Karpas-422 (cell line): Measurements from ENCODE around the gene TM9SF4. TPM values are rescaled to one million over a fixed set of nuclear protein-coding genes. Genes with fewer than 3 reads are reported as not detected.
A peak's percentile ranks its signal among the peaks of the same experiment; 100 is the strongest.
"Not testable (repeated sequence)": the region's sequence is repeated elsewhere in the genome, so short reads cannot be mapped to it uniquely, and the experiment has no call there.

Experiments used
- DNase-seq: peaks from one replicate; pipeline ENCODE4 v3.0.0-alpha.2; 2015
- H2AFZ ChIP-seq: fragments of 200-600 bp; sonication (generic); 2 replicates; pipeline ENCODE4 v1.6.1; 2014; ENCODE audit warnings: antibody characterized with exemption, low read length, mixed read lengths
- H3K27ac ChIP-seq: fragments of 200-600 bp; sonication (generic); 2 replicates; pipeline ENCODE4 v1.5.1; 2014; ENCODE audit warnings: mild to moderate bottlenecking, low read length, moderate library complexity
- H3K27me3 ChIP-seq: fragments of 200-600 bp; sonication (generic); 2 replicates; pipeline ENCODE4 v1.6.1; 2014; ENCODE audit warnings: low read length, mixed read lengths
- H3K36me3 ChIP-seq: fragments of 200-600 bp; sonication (generic); 2 replicates; pipeline ENCODE4 v1.6.1; 2014; ENCODE audit warnings: low read length, mixed read lengths; ENCODE audit not compliant: insufficient read depth
- H3K4me1 ChIP-seq: fragments of 200-600 bp; sonication (generic); 2 replicates; pipeline ENCODE4 v1.6.1; 2014; ENCODE audit warnings: mild to moderate bottlenecking, low read length, mixed read lengths
- H3K4me2 ChIP-seq: fragments of 200-600 bp; sonication (generic); 2 replicates; pipeline ENCODE4 v1.6.1; 2014; ENCODE audit warnings: low read length, low read depth, mild to moderate bottlenecking; ENCODE audit not compliant: poor library complexity, severe bottlenecking
- H3K4me3 ChIP-seq: fragments of 200-600 bp; sonication (generic); 2 replicates; pipeline ENCODE4 v1.5.1; 2014; ENCODE audit warnings: mild to moderate bottlenecking, antibody characterized with exemption, low read length, mixed read lengths
- H3K79me2 ChIP-seq: fragments of 200-600 bp; sonication (generic); 2 replicates; pipeline ENCODE4 v1.6.1; 2014; ENCODE audit warnings: mild to moderate bottlenecking, low read length, mixed read lengths
- H3K9ac ChIP-seq: fragments of 200-600 bp; sonication (generic); 2 replicates; pipeline ENCODE4 v1.6.0; 2014; ENCODE audit warnings: low read length
- H3K9me2 ChIP-seq: fragments of 200-600 bp; sonication (generic), shearing (Covaris generic); replicated peaks from 2 replicates; pipeline ENCODE4 v1.6.0; 2014; ENCODE audit warnings: mild to moderate bottlenecking, low read length, moderate library complexity; ENCODE audit not compliant: insufficient read depth
- H3K9me3 ChIP-seq: fragments of 300-700, 200-600 bp; sonication (generic); 2 replicates; pipeline ENCODE4 v1.6.1; 2014; ENCODE audit warnings: low read length, mixed read lengths
- H4K20me1 ChIP-seq: fragments of 200-600 bp; sonication (generic); 2 replicates; pipeline ENCODE4 v1.6.1; 2014; ENCODE audit warnings: mild to moderate bottlenecking, antibody characterized with exemption, low read length, low read depth; ENCODE audit not compliant: insufficient read depth
- total RNA-seq: library from RNA; depleted of rRNA; stranded (reverse); fragments of >200 nt; shearing (Covaris generic); gene quantifications from 2 replicates; pipeline ENCODE4 v1.2.3, GENCODE V29; 2014; ENCODE audit warnings: low replicate concordance

Gene TM9SF4
- total RNA-seq, 1 experiment from 2014 or later = 22.5 TPM

DNA sequence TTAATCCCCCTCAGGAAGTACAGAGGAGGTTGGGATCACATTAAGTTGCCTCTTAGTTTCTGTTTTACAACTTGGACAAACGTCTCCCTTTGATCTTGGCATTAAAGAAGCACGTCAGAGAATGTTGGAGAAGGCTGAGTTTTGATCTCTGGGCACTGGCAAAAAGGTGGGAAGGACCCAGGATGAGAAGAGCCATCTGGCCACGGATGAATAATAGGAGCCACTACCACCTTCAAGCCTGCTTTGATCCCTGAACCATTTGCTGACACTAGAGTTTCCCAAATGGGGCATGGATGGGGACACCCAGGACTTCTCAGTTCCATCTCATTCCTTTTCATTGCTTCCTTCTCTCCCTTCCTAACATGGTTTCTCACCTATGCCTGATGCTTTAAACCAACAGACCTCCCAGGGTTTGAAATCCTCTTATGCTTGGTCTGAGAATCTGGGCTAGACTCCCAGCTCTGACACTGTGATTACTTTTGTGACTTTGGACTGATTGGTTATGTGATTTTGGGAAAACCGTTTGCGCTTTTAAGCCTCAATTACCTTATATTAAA lies 5.8 kb downstream of the TM9SF4 start:
- no peaks in the 10 kb centered on the region for H3K9me2 ChIP-seq
- no peak overlapping the region for H3K4me3 ChIP-seq
- peaks cover 95% of the 10 kb centered on the region for H3K79me2 ChIP-seq
- no peak overlapping the region for H2AFZ ChIP-seq
- no peak overlapping the region for H3K27ac ChIP-seq
- DNase-seq = no peak
- no peak overlapping the region for H3K4me2 ChIP-seq
- H3K9me3 ChIP-seq = no peaks in the 10 kb centered on the region
- H3K9ac ChIP-seq = no peak overlapping the region
- H3K36me3 ChIP-seq = peaks cover 7% of the 10 kb centered on the region; the same call in 1 of the 2 replicates
- H3K27me3 ChIP-seq = no peaks in the 10 kb centered on the region
- H3K4me1 ChIP-seq = peaks cover 22% of the 10 kb centered on the region
- H4K20me1 ChIP-seq = no peaks in the 10 kb centered on the region

DNA sequence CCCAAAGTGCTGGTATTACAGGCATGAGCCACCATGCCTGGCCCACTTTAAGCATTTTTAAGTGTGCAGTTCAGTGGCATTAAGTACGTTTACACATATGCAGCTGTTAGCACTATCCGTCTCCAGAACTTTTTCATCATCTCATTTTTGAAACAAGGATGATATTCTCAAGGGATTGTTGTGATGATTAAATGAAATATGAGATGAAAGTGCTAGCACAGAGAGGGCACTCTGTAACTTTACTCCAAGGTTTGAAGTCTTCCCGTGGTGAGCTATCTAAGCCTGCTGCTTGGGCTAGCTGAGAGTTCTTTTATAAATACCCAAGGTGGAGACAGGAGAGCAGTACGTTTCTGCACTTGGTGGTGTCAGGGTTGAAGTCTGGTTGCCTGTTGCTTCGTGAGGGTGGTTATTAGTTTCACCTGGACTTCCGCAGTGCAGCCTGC lies 6.6 kb downstream of the TM9SF4 start:
- no peak for DNase-seq
- H3K9me2 ChIP-seq = no peaks in the 10 kb centered on the region
- no peak overlapping the region for H3K4me3 ChIP-seq
- H3K9me3 ChIP-seq = no peaks in the 10 kb centered on the region
- peaks cover 7% of the 10 kb centered on the region; the same call in 1 of the 2 replicates for H3K36me3 ChIP-seq
- H3K79me2 ChIP-seq = peaks cover 95% of the 10 kb centered on the region
- H3K4me2 ChIP-seq = no peak overlapping the region
- H3K4me1 ChIP-seq = peaks cover 14% of the 10 kb centered on the region
- H3K27ac ChIP-seq = 0 out of 2 replicates have a peak overlapping the region, but pooled peaks have one; percentile 17
- no peak overlapping the region for H2AFZ ChIP-seq
- no peak overlapping the region for H3K9ac ChIP-seq
- 0 out of 2 replicates have a peak, but pooled peaks cover 3% of the 10 kb centered on the region for H4K20me1 ChIP-seq
- H3K27me3 ChIP-seq = no peaks in the 10 kb centered on the region

DNA sequence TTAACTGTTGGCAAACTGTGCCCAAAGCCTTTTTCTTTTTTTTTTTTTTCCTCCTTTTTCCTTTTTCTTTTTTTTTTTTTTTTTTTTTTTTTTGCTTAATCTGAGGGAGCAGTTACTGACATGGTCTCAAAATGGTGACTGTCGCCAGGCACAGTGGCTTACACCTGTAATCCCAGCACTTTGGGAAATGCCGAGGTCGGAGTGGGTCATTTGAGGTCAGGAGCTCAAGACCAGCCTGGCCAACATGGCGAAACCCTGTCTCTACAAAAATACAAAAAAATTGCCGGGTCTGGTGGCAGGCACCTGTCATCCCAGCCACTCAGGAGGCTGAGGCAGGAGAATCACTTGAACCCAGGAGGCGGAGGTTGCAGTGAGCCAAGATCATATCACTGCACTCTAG lies 7.3 kb downstream of the TM9SF4 start:
- not testable (repeated sequence) for H3K9me3 ChIP-seq, DNase-seq, H3K36me3 ChIP-seq, H4K20me1 ChIP-seq, H3K9me2 ChIP-seq, H3K9ac ChIP-seq, H3K27me3 ChIP-seq, H3K27ac ChIP-seq, H2AFZ ChIP-seq, H3K4me3 ChIP-seq, H3K4me2 ChIP-seq, H3K4me1 ChIP-seq
- H3K79me2 ChIP-seq = peaks cover 88% of the 10 kb centered on the region

DNA sequence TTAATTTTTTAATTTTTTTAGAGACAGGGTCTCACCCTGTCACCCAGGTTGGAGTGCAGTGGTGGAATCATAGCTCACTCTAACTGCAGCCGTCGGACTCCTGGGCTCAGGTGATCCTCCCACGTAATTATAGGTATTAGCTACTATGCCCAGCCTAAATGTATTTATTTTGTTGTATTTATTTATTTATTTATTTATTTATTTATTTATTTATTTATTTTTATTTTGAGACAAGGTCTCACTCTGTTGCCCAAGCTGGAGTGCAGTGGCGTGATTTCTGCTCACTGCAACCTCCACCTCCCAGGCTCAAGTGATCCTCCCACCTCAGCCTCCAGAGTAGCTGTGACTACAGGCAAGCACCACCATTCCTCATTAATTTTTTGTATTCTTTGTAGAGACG lies 8.9 kb downstream of the TM9SF4 start:
- H3K4me1 ChIP-seq, H3K4me2 ChIP-seq, H3K9me2 ChIP-seq, H3K4me3 ChIP-seq, H3K9ac ChIP-seq, H3K9me3 ChIP-seq, DNase-seq, H3K36me3 ChIP-seq, H3K27ac ChIP-seq, H4K20me1 ChIP-seq, H2AFZ ChIP-seq, H3K27me3 ChIP-seq: not testable (repeated sequence)
- H3K79me2 ChIP-seq = peaks cover 75% of the 10 kb centered on the region

DNA sequence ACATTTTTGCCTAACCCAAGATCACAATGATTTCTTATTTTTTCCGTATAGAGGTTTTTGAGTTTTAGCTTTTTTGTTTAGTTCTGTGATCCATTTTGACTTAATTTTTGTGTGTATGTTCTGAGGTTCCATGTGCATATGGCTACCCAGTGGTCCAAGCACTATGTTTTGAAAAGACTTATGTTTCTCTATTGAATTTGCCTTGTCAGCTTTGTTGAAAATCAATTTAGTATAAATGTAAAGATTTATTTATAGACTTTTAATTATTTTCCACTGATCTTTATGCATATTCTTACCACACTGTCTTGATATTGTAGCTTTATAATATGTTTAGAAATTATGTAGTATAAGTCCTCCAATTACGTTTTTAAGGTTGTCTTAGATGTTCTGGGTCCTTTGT lies 10.2 kb downstream of the TM9SF4 start:
- H3K4me1 ChIP-seq = peaks cover 10% of the 10 kb centered on the region; the same call in 1 of the 2 replicates
- H2AFZ ChIP-seq = no peak overlapping the region
- H3K9me3 ChIP-seq = no peaks in the 10 kb centered on the region
- no peak overlapping the region for H3K4me2 ChIP-seq
- H3K9me2 ChIP-seq = no peaks in the 10 kb centered on the region
- H3K4me3 ChIP-seq = no peak overlapping the region
- H4K20me1 ChIP-seq = 0 out of 2 replicates have a peak, but pooled peaks cover 3% of the 10 kb centered on the region
- peaks cover 68% of the 10 kb centered on the region for H3K79me2 ChIP-seq
- no peak overlapping the region for H3K9ac ChIP-seq
- H3K27ac ChIP-seq = no peak overlapping the region
- DNase-seq = no peak
- no peaks in the 10 kb centered on the region for H3K27me3 ChIP-seq
- H3K36me3 ChIP-seq = 0 out of 2 replicates have a peak, but pooled peaks cover 7% of the 10 kb centered on the region

DNA sequence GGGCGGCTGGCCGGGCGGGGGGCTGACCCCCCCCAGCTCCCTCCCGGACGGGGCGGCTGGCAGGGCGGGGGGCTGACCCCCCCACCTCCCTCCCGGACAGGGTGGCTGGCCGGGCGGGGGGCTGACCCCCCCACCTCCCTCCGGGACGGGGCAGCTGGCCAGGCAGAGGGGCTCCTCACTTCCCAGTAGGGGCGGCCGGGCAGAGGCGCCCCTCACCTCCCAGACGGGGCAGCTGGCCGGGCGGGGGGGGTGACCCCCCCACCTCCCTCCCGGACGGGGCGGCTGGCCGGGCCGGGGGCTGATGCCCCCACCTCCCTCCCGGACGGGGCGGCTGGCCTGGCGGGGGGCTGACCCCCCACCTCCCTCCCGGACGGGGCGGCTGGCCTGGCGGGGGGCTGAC lies 12.4 kb downstream of the TM9SF4 start:
- Histone ChIP-seq H3K79me2 (peaks cover 66% of the 10 kb centered on the region), H4K20me1 (peaks cover 13% of the 10 kb centered on the region; the same call in 1 of the 2 replicates)
- H3K4me1 ChIP-seq, H3K36me3 ChIP-seq, H3K9ac ChIP-seq, H3K4me3 ChIP-seq, H3K27me3 ChIP-seq, H3K4me2 ChIP-seq, H3K9me3 ChIP-seq, DNase-seq, H3K27ac ChIP-seq, H3K9me2 ChIP-seq, H2AFZ ChIP-seq: not testable (repeated sequence)

DNA sequence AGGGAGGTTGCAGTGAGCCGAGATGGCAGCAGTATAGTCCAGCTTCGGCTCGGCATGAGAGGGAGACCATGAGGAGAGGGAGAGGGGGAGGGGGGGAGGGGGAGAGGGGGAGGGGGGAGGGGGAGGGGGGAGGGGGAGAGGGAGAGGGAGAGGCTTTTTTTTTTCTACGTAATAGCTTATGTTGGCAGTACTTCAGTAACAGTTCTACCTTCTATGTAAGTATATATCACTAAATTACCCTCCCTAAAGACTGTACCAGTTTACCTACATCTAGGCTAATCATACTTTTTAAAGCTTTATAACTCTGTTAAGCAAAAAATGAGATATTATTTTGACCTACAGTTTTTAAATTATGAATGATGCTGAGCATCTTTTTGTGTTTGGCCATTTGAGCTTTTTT lies 13.6 kb downstream of the TM9SF4 start:
- H3K9ac ChIP-seq = no peak overlapping the region
- no peak overlapping the region for H3K4me3 ChIP-seq
- H2AFZ ChIP-seq = no peak overlapping the region
- no peaks in the 10 kb centered on the region for H3K9me2 ChIP-seq
- no peaks in the 10 kb centered on the region for H3K27me3 ChIP-seq
- H3K4me1 ChIP-seq = peaks cover 11% of the 10 kb centered on the region
- H3K27ac ChIP-seq = no peak overlapping the region
- H3K4me2 ChIP-seq = no peak overlapping the region
- H3K36me3 ChIP-seq = 0 out of 2 replicates have a peak, but pooled peaks cover 4% of the 10 kb centered on the region
- DNase-seq = no peak
- H3K9me3 ChIP-seq = no peaks in the 10 kb centered on the region
- peaks cover 66% of the 10 kb centered on the region for H3K79me2 ChIP-seq
- peaks cover 17% of the 10 kb centered on the region; the same call in 1 of the 2 replicates for H4K20me1 ChIP-seq

DNA sequence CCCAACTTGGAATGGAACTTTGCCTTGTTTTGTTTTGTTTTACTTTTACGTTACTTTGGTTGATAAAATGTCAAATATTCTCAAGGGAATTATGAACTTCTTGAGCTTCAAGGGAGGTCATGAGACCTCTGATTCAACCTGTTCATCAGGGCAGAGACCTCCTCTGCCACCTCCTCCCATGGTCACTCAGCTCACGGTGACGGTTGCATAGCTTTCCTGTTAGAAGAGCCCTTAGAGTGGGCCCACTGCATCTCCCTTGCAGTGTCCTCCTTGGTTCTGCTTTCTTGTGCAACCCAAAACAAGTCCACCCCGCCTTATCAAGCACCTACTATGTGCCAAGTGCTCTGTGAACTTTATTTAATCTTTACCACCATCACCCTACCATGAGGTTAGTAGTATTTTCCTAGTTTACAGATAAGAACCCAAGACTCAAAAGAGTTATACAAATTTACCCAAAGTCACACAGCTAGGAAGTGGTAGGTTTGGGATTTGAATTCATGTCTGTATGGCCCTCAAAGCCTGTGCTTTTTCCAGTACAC lies 15.5 kb downstream of the TM9SF4 start:
- H3K4me3 ChIP-seq = no peak overlapping the region
- peaks cover 69% of the 10 kb centered on the region for H3K79me2 ChIP-seq
- H4K20me1 ChIP-seq = peaks cover 17% of the 10 kb centered on the region; the same call in 1 of the 2 replicates
- H2AFZ ChIP-seq = no peak overlapping the region
- H3K27ac ChIP-seq = no peak overlapping the region
- H3K27me3 ChIP-seq = no peaks in the 10 kb centered on the region
- no peak overlapping the region for H3K4me2 ChIP-seq
- DNase-seq = no peak
- H3K36me3 ChIP-seq = no peaks in the 10 kb centered on the region
- H3K9me3 ChIP-seq = no peaks in the 10 kb centered on the region
- no peaks in the 10 kb centered on the region for H3K9me2 ChIP-seq
- H3K4me1 ChIP-seq = peaks cover 11% of the 10 kb centered on the region
- H3K9ac ChIP-seq = no peak overlapping the region
